DND-41 (cell line): ENCODE data around the gene PEAK1.

Experiments used
- ATAC-seq: fragments of 200-7000 bp; cut with Tn5 transposase; 3 replicates; pipeline ENCODE4 v1.9.1; 2021; ENCODE audit warnings: low read depth; ENCODE audit not compliant: insufficient read depth
- DNase-seq: peaks from one replicate; pipeline ENCODE4 v3.0.0-alpha.2; 2020
- H2AFZ ChIP-seq: 2 replicates; pipeline ENCODE4 v1.6.0; 2012; ENCODE audit warnings: low read depth, low read length
- H3K27ac ChIP-seq: 2 replicates; pipeline ENCODE4 v1.5.1; 2012; ENCODE audit warnings: low read length, inconsistent platforms
- H3K27me3 ChIP-seq: fragments of 200-600 bp; sonication (generic); 2 replicates; pipeline ENCODE4 v1.6.0; 2012; ENCODE audit warnings: low read length, mild to moderate bottlenecking, inconsistent platforms; ENCODE audit not compliant: insufficient read depth, poor library complexity
- H3K36me3 ChIP-seq: 2 replicates; pipeline ENCODE4 v1.5.1; 2012; ENCODE audit warnings: low read length, inconsistent platforms; ENCODE audit not compliant: insufficient read depth
- H3K4me1 ChIP-seq: 2 replicates; pipeline ENCODE4 v1.5.1; 2012; ENCODE audit warnings: mild to moderate bottlenecking, low read length; ENCODE audit not compliant: insufficient read depth
- H3K4me2 ChIP-seq: 2 replicates; pipeline ENCODE4 v1.6.0; 2012; ENCODE audit warnings: mild to moderate bottlenecking, moderate library complexity, low read length, inconsistent platforms; ENCODE audit not compliant: insufficient read depth
- H3K4me3 ChIP-seq, 2 experiments: fragments of 200-600 bp in 1 of 2; shearing (Covaris generic) in 1 of 2; 2 replicates each; pipeline ENCODE4 v1.5.1; 2012 to 2016; ENCODE audit warnings: inconsistent platforms in 2 of 2, low read length in 2 of 2, mild to moderate bottlenecking in 2 of 2, low read depth in 1 of 2, moderate library complexity in 1 of 2
- H3K79me2 ChIP-seq: 2 replicates; pipeline ENCODE4 v1.6.0; 2012; ENCODE audit warnings: low read length, inconsistent platforms; ENCODE audit not compliant: insufficient read depth
- H3K9ac ChIP-seq: 2 replicates; pipeline ENCODE4 v1.6.0; 2012; ENCODE audit warnings: low read depth, mild to moderate bottlenecking, inconsistent platforms, low read length, moderate library complexity
- H3K9me3 ChIP-seq: 2 replicates; pipeline ENCODE4 v1.5.1; 2012; ENCODE audit warnings: low read length, moderate library complexity, mild to moderate bottlenecking, inconsistent platforms; ENCODE audit not compliant: insufficient read depth, severe bottlenecking
- H4K20me1 ChIP-seq: 2 replicates; pipeline ENCODE4 v1.6.0; 2012; ENCODE audit warnings: low read length; ENCODE audit not compliant: insufficient read depth
- EZH2 ChIP-seq: IDR thresholded peaks from 3 replicates; pipeline ENCODE4 v1.6.1; 2012; ENCODE audit warnings: borderline replicate concordance, low read depth, mild to moderate bottlenecking, moderate library complexity, low read length, inconsistent platforms; ENCODE audit not compliant: severe bottlenecking
- TF ChIP-seq, protein P1 (sequence below): IDR thresholded peaks from 2 replicates; pipeline ENCODE4 v1.5.1; 2012; ENCODE audit warnings: borderline replicate concordance, low read length, moderate library complexity, mild to moderate bottlenecking; ENCODE audit not compliant: poor library complexity, severe bottlenecking; ENCODE audit errors: extremely low read depth

The PEAK1 gene

DNA sequence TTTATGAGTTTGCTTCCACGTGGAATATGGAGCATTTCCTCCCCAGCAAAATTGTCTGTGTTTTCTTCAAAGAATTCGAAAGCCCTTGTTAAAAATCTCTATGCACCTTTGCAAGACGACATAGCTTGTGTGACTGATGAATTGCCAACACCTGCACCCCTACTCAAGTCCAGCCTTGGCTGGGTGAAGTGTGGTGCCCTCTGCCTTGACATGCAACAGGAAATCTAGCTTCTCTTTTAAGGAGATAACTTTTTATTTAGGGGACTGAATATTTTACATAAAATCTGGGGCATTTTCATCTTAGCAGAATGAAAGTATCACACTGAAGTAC lies 1.4 kb upstream of the PEAK1 start:
- Histone ChIP-seq H3K4me1 (peaks cover 44% of the 10 kb centered on the region), H3K4me3 (peak overlapping the region; percentile 41 to 81; a peak in 3 of 4 replicates), H3K27ac (peak overlapping the region; percentile 94), H3K27me3 (no peaks in the 10 kb centered on the region), H3K4me2 (peak overlapping the region; percentile 76), H3K9ac (peak overlapping the region; percentile 66), H3K9me3 (no peaks in the 10 kb centered on the region), H3K79me2 (peaks cover 84% of the 10 kb centered on the region), H2AFZ (peak overlapping the region; percentile 76), H3K36me3 (no peaks in the 10 kb centered on the region; the same call in 1 of the 2 replicates), H4K20me1 (peaks cover 14% of the 10 kb centered on the region; the same call in 1 of the 2 replicates)
- ATAC-seq (no peak), DNase-seq (peak; percentile 31)
- TF ChIP-seq EZH2, result no peak

DNA sequence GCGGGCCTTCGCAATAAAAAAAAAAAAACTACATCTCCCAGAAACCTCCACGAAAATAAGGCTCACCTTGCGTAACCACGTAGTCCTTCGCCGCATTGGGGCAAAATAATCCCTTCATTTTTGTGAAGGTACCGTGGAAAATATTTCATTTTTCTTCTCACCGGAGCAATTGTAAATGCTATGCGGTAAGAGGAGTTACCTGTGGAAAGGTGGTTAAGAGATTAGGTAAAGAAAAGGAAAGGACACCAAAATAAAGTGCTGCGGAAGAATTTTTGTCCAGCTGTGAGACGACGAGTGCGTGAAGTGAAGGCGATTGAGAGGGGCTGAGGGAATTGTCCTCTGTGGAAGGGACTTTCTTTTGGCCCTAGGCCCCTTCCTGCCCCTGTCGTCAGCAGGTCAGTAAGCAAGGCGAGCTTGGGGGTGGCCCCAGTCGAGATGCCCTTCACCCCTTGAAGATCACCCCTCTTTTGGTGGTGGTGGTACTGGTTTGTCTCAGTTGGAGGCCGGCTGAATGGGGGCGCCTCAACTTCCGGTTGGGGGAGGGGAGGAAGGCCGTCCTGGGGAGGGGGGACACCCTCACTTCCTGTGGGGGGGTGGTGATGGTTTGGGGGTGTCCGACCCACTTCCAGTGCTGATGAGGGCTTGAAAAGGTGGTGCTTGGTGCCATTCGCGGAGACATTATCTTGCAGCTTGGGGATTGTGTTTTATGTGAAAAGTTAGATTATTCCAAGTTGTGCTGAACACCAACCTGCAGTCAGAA lies 886 bp upstream of the PEAK1 start, which contains the start of gene HMG20A:
HMG20A (plus strand) TSS at position 279 of the 760 bp plus-strand sequence. CDS start 37,520 bp downstream, outside the sequence.
- H3K27me3 ChIP-seq, result no peaks in the 10 kb centered on the region
- DNase-seq (peak; percentile 74), ATAC-seq (peak; percentile 44)
- H3K4me1 ChIP-seq, result peaks cover 48% of the 10 kb centered on the region
- H3K4me3 ChIP-seq, result peak within 1 kb of the TSS; percentile 48 to 81; a peak in 3 of 4 replicates
- H3K9ac ChIP-seq, result peak within 1 kb of the TSS; percentile 66
- H3K4me2 ChIP-seq, result peak within 1 kb of the TSS; percentile 76
- H3K36me3 ChIP-seq, result no peaks in the 10 kb centered on the region; the same call in 1 of the 2 replicates
- TF ChIP-seq EZH2, result no peak
- TF ChIP-seq, protein P1, sequence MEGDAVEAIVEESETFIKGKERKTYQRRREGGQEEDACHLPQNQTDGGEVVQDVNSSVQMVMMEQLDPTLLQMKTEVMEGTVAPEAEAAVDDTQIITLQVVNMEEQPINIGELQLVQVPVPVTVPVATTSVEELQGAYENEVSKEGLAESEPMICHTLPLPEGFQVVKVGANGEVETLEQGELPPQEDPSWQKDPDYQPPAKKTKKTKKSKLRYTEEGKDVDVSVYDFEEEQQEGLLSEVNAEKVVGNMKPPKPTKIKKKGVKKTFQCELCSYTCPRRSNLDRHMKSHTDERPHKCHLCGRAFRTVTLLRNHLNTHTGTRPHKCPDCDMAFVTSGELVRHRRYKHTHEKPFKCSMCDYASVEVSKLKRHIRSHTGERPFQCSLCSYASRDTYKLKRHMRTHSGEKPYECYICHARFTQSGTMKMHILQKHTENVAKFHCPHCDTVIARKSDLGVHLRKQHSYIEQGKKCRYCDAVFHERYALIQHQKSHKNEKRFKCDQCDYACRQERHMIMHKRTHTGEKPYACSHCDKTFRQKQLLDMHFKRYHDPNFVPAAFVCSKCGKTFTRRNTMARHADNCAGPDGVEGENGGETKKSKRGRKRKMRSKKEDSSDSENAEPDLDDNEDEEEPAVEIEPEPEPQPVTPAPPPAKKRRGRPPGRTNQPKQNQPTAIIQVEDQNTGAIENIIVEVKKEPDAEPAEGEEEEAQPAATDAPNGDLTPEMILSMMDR, result no peak
- H3K9me3 ChIP-seq, result no peaks in the 10 kb centered on the region
- peak within 1 kb of the TSS; percentile 84 for H2AFZ ChIP-seq
- peaks cover 14% of the 10 kb centered on the region; the same call in 1 of the 2 replicates for H4K20me1 ChIP-seq
- peaks cover 84% of the 10 kb centered on the region for H3K79me2 ChIP-seq
- peak within 1 kb of the TSS; percentile 94 for H3K27ac ChIP-seq

DNA sequence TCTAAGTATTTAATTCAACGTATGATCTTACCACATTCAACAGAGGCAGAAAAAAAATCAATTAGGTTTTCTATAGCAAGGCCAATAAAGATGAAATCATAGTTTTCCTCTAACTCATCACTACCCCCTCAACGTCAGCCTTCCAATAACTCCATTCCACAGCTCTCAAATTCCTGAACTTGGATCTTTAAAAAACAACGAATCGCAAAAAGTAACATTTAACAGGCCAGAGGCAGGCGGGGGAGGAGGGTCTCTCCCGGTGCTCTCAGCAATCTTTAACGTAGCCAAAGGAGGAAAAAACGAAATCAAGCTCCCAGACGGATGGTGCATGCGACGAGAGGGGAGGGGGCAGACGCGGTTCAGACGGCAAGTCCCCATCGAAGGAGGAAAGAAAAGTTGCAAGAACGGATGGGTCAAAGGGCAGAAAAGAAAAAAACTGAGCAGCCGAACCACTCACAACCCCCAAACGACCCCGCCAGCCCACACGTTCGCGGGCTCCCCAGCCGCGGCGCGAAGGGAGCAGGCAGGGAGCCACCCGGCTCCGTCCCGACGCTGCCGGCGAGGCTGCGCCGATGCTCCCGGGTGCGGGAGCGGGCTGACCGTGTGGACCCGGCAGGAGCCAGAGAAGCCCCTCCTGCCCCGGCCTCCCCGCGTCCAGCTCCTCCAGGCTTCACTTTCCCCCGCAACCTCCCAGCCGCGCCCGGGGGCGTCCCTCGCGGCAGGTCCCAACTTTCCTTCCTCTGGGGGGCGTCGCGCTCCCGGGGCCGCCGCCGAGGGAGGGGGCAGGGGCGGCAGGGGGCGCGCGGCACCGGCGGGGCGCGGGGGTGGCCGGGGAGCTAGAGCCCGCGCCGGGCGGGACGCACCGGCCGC lies 703 bp downstream of the PEAK1 start:
- ATAC-seq, result peak; percentile 6; the same call in 1 of the 3 replicates

More for the DNA sequence above, 703 bp downstream of the PEAK1 start:
- Histone ChIP-seq H3K4me1 (peaks cover 49% of the 10 kb centered on the region), H3K9ac (peak overlapping the region; percentile 66), H4K20me1 (peaks cover 10% of the 10 kb centered on the region; the same call in 1 of the 2 replicates), H3K36me3 (no peaks in the 10 kb centered on the region; the same call in 1 of the 2 replicates), H3K27ac (peak overlapping the region; percentile 34), H2AFZ (peak overlapping the region; percentile 84), H3K27me3 (no peaks in the 10 kb centered on the region), H3K9me3 (no peaks in the 10 kb centered on the region), H3K4me2 (peak overlapping the region; percentile 68), H3K79me2 (peaks cover 83% of the 10 kb centered on the region), H3K4me3 (peak overlapping the region; percentile 48 to 81; a peak in 3 of 4 replicates)
- peak; percentile 36 for DNase-seq
- no peak for TF ChIP-seq EZH2
- TF ChIP-seq, protein P1, result peak; percentile 48
